Measurements from ENCODE around the gene CHRNA7. TPM values are rescaled to one million over a fixed set of nuclear protein-coding genes. Genes with fewer than 3 reads are reported as not detected.

Gene CHRNA7
- total and polyA plus RNA-seq, 10 of the 15 experiments (the other 5 are each of a cell fraction or from before 2014, with no cell fraction given), result 0.06 to 0.15 (median 0.12) TPM; not detected in 7

DNA sequence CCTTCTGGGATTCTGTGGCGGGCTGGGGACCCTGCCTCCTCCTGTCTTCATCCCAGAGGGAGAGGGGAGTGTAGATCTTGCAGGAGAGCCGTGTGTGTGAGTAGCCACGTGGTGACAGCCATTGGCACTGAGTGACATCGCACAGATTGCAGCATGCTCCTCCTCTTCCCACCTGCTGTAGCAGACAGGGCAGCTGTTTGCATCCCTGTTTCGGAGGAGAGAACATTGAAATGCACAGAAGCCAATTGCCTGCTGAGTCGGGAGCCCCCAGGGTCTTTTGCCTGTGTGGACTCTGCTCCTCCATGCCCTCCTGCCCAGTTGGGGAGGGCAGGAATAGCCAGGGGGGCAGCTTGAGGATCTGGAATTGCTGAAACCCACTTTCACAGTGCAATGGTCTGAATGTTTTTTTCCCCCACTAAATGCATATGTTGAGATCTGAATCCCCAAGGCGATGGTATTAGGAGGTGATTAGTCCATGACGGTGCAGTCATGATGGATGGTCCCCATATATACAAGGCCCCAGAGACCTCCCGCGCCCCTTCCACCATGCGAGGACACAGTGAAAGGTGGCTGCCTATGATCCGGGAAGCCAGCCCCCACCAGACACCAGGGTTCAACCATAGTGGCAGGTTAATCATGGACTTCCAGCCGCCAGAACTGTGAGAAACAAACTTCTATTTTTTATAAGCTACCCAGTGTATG lies 66.8 kb downstream of the CHRNA7 start:
- no peak overlapping the region for H3K9ac ChIP-seq (ENCODE audit: control insufficient read depth, insufficient read depth, low read length)
- H3K27me3 ChIP-seq (replicated peaks in 1 of 2; ENCODE audit: control insufficient read depth in 2 of 2, insufficient read depth in 2 of 2, low read length in 1 of 2), result no peaks in the 10 kb centered on the region; a peak in 1 of 4 replicates
- WGBS (ENCODE audit: insufficient coverage, insufficient replicate concordance, low lambda C conversion rate, missing lambda C conversion rate), result 41% methylated on average over 12 of the region's 13 CpGs
- no peak overlapping the region for H3K27ac ChIP-seq (ENCODE audit: control insufficient read depth, insufficient read depth)
- H3K79me2 ChIP-seq (ENCODE audit: control insufficient read depth, insufficient read depth, low read length), result no peaks in the 10 kb centered on the region
- DNase-seq (ENCODE audit: low read depth, low spot score) (no peak), FAIRE-seq (no peak), ATAC-seq (no peak)
- no peak overlapping the region for H2AFZ ChIP-seq (ENCODE audit: control insufficient read depth, low read depth, low read length)
- no peak overlapping the region for H3K4me2 ChIP-seq (ENCODE audit: control insufficient read depth, insufficient read depth)
- no peaks in the 10 kb centered on the region for H3K4me1 ChIP-seq (ENCODE audit: control insufficient read depth, insufficient read depth, low read length)
- H4K20me1 ChIP-seq (ENCODE audit: control insufficient read depth, insufficient read depth), result no peaks in the 10 kb centered on the region; the same call in 1 of the 2 replicates
- ChIA-PET CTCF (no interaction called here), POLR2A (no interaction called here), RAD21 (ENCODE audit: unreplicated experiment) (no interaction called here), SMC1A (ENCODE audit: uncharacterized antibody, unreplicated experiment) (no interaction called here)
- no TSS peak for BruUV-seq (replicated peaks)
- no peak overlapping the region for H3K4me3 ChIP-seq
- no peaks in the 10 kb centered on the region for H3K36me3 ChIP-seq (ENCODE audit: control insufficient read depth in 2 of 2, insufficient read depth in 2 of 2, low read length in 1 of 2)
- no peaks in the 10 kb centered on the region for H3K9me3 ChIP-seq (replicated peaks; ENCODE audit: control insufficient read depth, insufficient read depth, low read length)
- TF ChIP-seq SMARCA5 (IDR thresholded peaks at IDR 0.05) (no peak), EP300 (IDR thresholded peaks at IDR 0.05; ENCODE audit: borderline replicate concordance in 1 of 2, control insufficient read depth in 1 of 2, low read depth in 2 of 2, low read length in 2 of 2) (no peak), SIX5 (IDR thresholded peaks at IDR 0.05; ENCODE audit: low read depth, low read length, severe bottlenecking) (no peak), POLR2A (IDR thresholded peaks at IDR 0.05; ENCODE audit: low read depth, low read length) (no peak), ZZZ3 (IDR thresholded peaks at IDR 0.05; ENCODE audit: control insufficient read depth, insufficient read length, low read depth) (no peak), PAX8 (IDR thresholded peaks at IDR 0.05) (no peak), POU2F2 (IDR thresholded peaks at IDR 0.05; ENCODE audit: borderline replicate concordance, low read depth, low read length) (no peak)
- TF ChIP-seq, protein P1, sequence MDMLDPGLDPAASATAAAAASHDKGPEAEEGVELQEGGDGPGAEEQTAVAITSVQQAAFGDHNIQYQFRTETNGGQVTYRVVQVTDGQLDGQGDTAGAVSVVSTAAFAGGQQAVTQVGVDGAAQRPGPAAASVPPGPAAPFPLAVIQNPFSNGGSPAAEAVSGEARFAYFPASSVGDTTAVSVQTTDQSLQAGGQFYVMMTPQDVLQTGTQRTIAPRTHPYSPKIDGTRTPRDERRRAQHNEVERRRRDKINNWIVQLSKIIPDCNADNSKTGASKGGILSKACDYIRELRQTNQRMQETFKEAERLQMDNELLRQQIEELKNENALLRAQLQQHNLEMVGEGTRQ (IDR thresholded peaks at IDR 0.05; ENCODE audit: borderline replicate concordance, low read depth, low read length), result no peak
- TF ChIP-seq, protein P2, sequence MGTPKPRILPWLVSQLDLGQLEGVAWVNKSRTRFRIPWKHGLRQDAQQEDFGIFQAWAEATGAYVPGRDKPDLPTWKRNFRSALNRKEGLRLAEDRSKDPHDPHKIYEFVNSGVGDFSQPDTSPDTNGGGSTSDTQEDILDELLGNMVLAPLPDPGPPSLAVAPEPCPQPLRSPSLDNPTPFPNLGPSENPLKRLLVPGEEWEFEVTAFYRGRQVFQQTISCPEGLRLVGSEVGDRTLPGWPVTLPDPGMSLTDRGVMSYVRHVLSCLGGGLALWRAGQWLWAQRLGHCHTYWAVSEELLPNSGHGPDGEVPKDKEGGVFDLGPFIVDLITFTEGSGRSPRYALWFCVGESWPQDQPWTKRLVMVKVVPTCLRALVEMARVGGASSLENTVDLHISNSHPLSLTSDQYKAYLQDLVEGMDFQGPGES (IDR thresholded peaks at IDR 0.05), result no peak
- TF ChIP-seq, protein P3, sequence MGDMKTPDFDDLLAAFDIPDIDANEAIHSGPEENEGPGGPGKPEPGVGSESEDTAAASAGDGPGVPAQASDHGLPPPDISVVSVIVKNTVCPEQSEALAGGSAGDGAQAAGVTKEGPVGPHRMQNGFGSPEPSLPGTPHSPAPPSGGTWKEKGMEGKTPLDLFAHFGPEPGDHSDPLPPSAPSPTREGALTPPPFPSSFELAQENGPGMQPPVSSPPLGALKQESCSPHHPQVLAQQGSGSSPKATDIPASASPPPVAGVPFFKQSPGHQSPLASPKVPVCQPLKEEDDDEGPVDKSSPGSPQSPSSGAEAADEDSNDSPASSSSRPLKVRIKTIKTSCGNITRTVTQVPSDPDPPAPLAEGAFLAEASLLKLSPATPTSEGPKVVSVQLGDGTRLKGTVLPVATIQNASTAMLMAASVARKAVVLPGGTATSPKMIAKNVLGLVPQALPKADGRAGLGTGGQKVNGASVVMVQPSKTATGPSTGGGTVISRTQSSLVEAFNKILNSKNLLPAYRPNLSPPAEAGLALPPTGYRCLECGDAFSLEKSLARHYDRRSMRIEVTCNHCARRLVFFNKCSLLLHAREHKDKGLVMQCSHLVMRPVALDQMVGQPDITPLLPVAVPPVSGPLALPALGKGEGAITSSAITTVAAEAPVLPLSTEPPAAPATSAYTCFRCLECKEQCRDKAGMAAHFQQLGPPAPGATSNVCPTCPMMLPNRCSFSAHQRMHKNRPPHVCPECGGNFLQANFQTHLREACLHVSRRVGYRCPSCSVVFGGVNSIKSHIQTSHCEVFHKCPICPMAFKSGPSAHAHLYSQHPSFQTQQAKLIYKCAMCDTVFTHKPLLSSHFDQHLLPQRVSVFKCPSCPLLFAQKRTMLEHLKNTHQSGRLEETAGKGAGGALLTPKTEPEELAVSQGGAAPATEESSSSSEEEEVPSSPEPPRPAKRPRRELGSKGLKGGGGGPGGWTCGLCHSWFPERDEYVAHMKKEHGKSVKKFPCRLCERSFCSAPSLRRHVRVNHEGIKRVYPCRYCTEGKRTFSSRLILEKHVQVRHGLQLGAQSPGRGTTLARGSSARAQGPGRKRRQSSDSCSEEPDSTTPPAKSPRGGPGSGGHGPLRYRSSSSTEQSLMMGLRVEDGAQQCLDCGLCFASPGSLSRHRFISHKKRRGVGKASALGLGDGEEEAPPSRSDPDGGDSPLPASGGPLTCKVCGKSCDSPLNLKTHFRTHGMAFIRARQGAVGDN (IDR thresholded peaks at IDR 0.05), result no peak
- TF ChIP-seq, protein P4, sequence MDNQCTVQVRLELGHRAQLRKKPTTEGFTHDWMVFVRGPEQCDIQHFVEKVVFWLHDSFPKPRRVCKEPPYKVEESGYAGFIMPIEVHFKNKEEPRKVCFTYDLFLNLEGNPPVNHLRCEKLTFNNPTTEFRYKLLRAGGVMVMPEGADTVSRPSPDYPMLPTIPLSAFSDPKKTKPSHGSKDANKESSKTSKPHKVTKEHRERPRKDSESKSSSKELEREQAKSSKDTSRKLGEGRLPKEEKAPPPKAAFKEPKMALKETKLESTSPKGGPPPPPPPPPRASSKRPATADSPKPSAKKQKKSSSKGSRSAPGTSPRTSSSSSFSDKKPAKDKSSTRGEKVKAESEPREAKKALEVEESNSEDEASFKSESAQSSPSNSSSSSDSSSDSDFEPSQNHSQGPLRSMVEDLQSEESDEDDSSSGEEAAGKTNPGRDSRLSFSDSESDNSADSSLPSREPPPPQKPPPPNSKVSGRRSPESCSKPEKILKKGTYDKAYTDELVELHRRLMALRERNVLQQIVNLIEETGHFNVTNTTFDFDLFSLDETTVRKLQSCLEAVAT (IDR thresholded peaks at IDR 0.05), result no peak
- intact Hi-C loops (cut with micrococcal nuclease; ENCODE audit: unreplicated experiment) (no loop called here), in situ Hi-C loops (cut with MboI) (no loop called here)

Data from GM12878 (cell line).